Testis (tissue), 3 donors: Measurements from ENCODE around the gene CDCP1. TPM values are rescaled to one million over a fixed set of nuclear protein-coding genes. Genes with fewer than 3 reads are reported as not detected.

Source experiments
- DNase-seq: peaks from one replicate; pipeline ENCODE4 v3.0.0-alpha.2; 2019
- H3K27ac ChIP-seq, 2 donors: fragments of 200-600 bp; sonication (generic); one replicate each; pipeline ENCODE4 v1.5.1; 2019
- H3K27me3 ChIP-seq: fragments of 200-600 bp; sonication (generic); one replicate; pipeline ENCODE4 v1.5.1; 2019
- H3K36me3 ChIP-seq: fragments of 200-600 bp; sonication (generic); one replicate; pipeline ENCODE4 v1.5.1; 2017; ENCODE audit warnings: low read depth; ENCODE audit errors: missing control alignments
- H3K4me1 ChIP-seq: fragments of 200-600 bp; sonication (generic); one replicate; pipeline ENCODE4 v1.5.1; 2019
- H3K4me3 ChIP-seq, 2 donors: fragments of 200-600 bp; sonication (generic); one replicate each; pipeline ENCODE4 v1.5.1; 2017 to 2019
- H3K9me3 ChIP-seq: fragments of 200-600 bp; sonication (generic); one replicate; pipeline ENCODE4 v1.5.1; 2017
- POLR2A ChIP-seq: fragments of 450-650 bp; IDR thresholded peaks from one replicate; pipeline ENCODE4 v1.6.1; 2017; ENCODE audit warnings: antibody characterized with exemption, mild to moderate bottlenecking, moderate library complexity
- WGBS, 2 donors: methylation state at CpG; one replicate each; pipeline ENCODE4 v1.1.5; 2018; 5-methylcytosine and 5-hydroxymethylcytosine counted together
- intact Hi-C: fragments of 100-400 bp; cut with DNase I; formaldehyde crosslinking; loops from one replicate; pipeline ENCODE4 v1.15.1; 2023; ENCODE audit warnings: low total_unique reads
- polyA plus RNA-seq: library from polyadenylated mRNA; stranded (reverse); fragments of 350-450 nt; fragmentation: Illumina TruSeq; extraction: RNeasy Lipid Tissue Mini Kit (QIAGEN cat#74804); gene quantifications from one replicate; pipeline ENCODE4 v1.2.3, GENCODE V29; 2014; ENCODE audit warnings: low read depth, low replicate concordance; ENCODE audit not compliant: insufficient read depth
- total RNA-seq, 2 donors: library from RNA; depleted of rRNA; stranded (reverse); fragments of >200 nt; gene quantifications; one replicate each; pipeline ENCODE4 v1.2.3, GENCODE V29; 2016
- TF ChIP-seq, protein P1 (sequence below), 3 experiments: fragments of 450-650 bp in 2 of 3; fragments of 200-600 bp in 1 of 3; sonication (generic) in 1 of 3; IDR thresholded peaks; one replicate each; pipeline ENCODE4 v1.5.1; 2016 to 2019; ENCODE audit warnings: antibody characterized with exemption in 3 of 3, mild to moderate bottlenecking in 2 of 3, moderate library complexity in 1 of 3

CDCP1 gene
- total and polyA plus RNA-seq, 3 donors from 2014 or later: 1.1 to 2.7 (median 2.5) TPM

DNA sequence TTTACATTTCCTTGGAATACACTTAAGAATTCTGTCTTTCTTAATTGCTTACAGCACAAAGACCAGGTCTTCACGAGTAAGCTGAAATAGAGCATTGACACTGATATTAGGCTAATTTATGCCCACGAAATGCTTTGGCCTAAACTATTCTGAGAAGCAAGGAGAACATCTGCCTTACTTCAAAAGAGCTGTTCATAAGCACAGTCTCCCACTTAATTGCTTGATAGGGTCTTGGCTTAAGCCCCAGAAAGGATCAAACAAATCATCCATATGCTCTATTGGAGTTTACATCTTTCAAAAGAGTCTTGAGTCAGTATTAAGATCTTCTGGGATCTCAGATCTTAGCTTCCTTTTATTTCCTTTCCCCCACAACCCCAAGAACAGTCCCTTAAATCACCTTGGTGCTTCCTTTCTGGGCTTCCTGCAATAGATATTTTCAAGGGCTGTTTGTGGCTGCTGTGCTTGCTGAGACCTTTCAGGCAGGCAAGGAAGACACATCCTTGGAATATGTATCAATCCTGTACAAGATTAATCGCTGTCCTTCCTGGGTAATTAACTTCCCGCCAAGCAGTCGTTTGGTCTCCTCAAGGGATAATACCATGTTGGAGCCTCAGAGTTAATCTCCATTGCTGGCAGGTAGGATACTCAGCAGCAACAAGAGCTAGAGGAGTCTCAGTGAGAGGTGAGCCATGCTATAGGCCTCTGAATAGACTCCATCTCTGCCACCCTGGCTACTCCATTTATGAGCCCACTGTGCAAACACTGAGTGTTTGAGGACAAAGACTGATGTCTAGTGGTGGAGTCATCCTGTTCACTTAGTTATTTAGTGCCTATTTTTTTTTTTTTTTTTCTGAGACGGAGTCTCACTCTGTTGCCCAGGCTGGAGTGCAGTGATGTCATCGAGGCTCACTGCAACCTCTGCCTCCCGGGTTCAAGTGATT is 42.8 kb upstream of the CDCP1 start:
- Histone ChIP-seq H3K36me3 (no peaks in the 10 kb centered on the region), H3K4me1 (peaks cover 14% of the 10 kb centered on the region), H3K27ac (no peak overlapping the region), H3K27me3 (no peaks in the 10 kb centered on the region), H3K9me3 (no peaks in the 10 kb centered on the region), H3K4me3 (no peak overlapping the region)
- intact Hi-C loops: no loop called here
- TF ChIP-seq, protein P1, sequence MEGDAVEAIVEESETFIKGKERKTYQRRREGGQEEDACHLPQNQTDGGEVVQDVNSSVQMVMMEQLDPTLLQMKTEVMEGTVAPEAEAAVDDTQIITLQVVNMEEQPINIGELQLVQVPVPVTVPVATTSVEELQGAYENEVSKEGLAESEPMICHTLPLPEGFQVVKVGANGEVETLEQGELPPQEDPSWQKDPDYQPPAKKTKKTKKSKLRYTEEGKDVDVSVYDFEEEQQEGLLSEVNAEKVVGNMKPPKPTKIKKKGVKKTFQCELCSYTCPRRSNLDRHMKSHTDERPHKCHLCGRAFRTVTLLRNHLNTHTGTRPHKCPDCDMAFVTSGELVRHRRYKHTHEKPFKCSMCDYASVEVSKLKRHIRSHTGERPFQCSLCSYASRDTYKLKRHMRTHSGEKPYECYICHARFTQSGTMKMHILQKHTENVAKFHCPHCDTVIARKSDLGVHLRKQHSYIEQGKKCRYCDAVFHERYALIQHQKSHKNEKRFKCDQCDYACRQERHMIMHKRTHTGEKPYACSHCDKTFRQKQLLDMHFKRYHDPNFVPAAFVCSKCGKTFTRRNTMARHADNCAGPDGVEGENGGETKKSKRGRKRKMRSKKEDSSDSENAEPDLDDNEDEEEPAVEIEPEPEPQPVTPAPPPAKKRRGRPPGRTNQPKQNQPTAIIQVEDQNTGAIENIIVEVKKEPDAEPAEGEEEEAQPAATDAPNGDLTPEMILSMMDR (IDR thresholded peaks at IDR 0.05): no peak
- no peak for DNase-seq
- WGBS, 2 donors: 75 to 77% methylated on average over 8 of the region's 8 CpGs

DNA sequence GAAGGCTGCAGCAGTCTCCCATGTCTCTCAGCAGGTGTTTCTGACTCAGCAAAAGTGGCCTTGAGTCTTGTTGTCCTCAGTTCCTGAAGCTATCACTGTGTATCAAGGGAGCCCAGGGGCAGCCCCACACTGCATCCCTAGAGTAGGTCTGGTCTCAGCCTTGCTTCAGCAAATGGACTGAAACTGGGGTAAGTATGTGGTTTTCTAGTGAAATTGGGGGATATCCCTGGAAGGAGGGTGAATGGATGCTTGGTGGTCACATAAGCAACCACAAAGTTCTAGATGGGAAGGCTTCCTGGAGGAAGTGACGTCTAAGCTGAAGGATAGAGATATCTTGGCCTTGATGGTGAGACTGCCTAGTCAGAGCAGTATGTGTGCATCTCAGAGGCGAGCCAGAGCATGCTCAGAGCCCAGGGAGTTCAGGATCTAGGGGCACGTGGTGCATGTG is 41.5 kb upstream of the CDCP1 start:
- 35 to 45% methylated on average over 2 to 3 of the region's 3 CpGs for WGBS, 2 donors
- intact Hi-C loops: no loop called here
- H3K27me3 ChIP-seq: no peaks in the 10 kb centered on the region
- no peak for TF ChIP-seq POLR2A
- TF ChIP-seq, protein P1 (IDR thresholded peaks at IDR 0.05): no peak
- peaks cover 26% of the 10 kb centered on the region for H3K4me1 ChIP-seq
- H3K36me3 ChIP-seq: no peaks in the 10 kb centered on the region
- no peaks in the 10 kb centered on the region for H3K9me3 ChIP-seq
- H3K4me3 ChIP-seq: no peak overlapping the region
- H3K27ac ChIP-seq: no peak overlapping the region
- no peak for DNase-seq

DNA sequence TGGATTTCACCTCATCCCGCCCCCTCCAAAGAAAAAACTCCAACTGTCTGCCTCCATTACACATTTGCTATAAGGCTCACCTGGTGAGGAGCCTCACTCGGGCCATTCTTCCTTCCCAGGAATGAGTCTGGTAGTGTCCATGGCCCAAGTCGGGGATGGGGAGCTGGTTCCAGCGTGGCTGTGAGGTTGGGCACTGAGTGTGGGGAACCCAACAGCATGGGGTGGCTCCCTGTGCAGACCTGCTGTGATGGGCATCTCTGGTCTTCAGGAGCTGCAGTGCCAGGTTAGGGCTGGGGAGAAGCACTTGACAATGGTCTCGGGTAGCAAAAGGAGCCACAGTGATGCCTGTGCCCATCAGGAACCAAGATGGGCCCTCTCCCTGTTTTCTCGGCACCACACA is 40.7 kb upstream of the CDCP1 start:
- H3K9me3 ChIP-seq: no peaks in the 10 kb centered on the region
- no peak overlapping the region for H3K27ac ChIP-seq
- no peaks in the 10 kb centered on the region for H3K27me3 ChIP-seq
- WGBS, 2 donors: 90 to 94% methylated on average over 3 to 6 of the region's 6 CpGs
- peaks cover 29% of the 10 kb centered on the region for H3K4me1 ChIP-seq
- no peak for DNase-seq
- intact Hi-C loops: no loop called here
- H3K36me3 ChIP-seq: no peaks in the 10 kb centered on the region
- H3K4me3 ChIP-seq: no peak overlapping the region
- TF ChIP-seq POLR2A: no peak
- TF ChIP-seq, protein P1 (IDR thresholded peaks at IDR 0.05): no peak

DNA sequence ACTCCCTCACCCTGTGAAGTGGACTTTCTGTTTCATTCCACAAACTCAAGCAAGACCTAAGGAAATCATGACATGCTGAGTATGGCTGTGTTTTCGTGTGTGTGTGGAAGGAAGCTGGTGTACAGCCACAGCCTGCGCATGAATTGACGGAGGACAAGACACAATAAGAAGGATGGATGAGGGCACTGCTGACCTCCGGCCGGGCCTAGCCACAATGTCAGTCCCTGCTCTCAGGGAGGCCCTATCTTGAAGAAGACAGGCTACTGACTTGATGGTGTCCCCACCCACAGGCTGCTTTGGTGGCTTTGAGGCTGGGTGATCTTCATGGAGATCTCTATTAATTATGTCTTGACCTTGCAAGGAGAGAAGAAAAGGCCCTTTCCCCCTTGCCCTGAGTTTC is 39.3 kb upstream of the CDCP1 start:
- WGBS, 2 donors: 85 to 96% methylated on average over 5 of the region's 5 CpGs

More for the DNA sequence above, 39.3 kb upstream of the CDCP1 start:
- no peaks in the 10 kb centered on the region for H3K36me3 ChIP-seq
- no peak for TF ChIP-seq POLR2A
- TF ChIP-seq, protein P1 (IDR thresholded peaks at IDR 0.05): no peak
- H3K27ac ChIP-seq: peak overlapping the region in 1 of 2 donors; percentile 44
- H3K27me3 ChIP-seq: no peaks in the 10 kb centered on the region
- no peaks in the 10 kb centered on the region for H3K9me3 ChIP-seq
- intact Hi-C loops: no loop called here
- no peak overlapping the region for H3K4me3 ChIP-seq
- DNase-seq: no peak
- peaks cover 29% of the 10 kb centered on the region for H3K4me1 ChIP-seq
